Activated naive CD4-positive, alpha-beta T cell (primary cell): ENCODE results near the gene TP53TG3E.
"Not testable (repeated sequence)": the region's sequence is repeated elsewhere in the genome, so short reads cannot be mapped to it uniquely, and the experiment has no call there.

Source experiments
- DNase-seq, 4 experiments: peaks; one replicate each; lab custom pipeline; 2025; lab: John Stamatoyannopoulos, UW

TP53TG3E gene, protein sequence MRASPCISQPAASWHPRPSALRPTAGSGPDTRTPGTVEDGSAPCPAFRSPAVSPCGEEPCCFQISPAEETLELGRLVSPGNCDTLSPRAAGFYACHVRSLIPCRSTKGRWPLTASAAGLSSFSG

GRCh38 chr16:33304006-33304405, at the start of gene TP53TG3E:
TSS of gene TP53TG3E (plus strand) at chr16:33304306. CDS start at chr16:33304374, 68 bp downstream.
- DNase-seq, result not testable (repeated sequence)

- not testable (repeated sequence) for DNase-seq
These were observed 32.3 kb downstream of the TP53TG3E start for GRCh38 chr16:33336226-33337012.

DNA sequence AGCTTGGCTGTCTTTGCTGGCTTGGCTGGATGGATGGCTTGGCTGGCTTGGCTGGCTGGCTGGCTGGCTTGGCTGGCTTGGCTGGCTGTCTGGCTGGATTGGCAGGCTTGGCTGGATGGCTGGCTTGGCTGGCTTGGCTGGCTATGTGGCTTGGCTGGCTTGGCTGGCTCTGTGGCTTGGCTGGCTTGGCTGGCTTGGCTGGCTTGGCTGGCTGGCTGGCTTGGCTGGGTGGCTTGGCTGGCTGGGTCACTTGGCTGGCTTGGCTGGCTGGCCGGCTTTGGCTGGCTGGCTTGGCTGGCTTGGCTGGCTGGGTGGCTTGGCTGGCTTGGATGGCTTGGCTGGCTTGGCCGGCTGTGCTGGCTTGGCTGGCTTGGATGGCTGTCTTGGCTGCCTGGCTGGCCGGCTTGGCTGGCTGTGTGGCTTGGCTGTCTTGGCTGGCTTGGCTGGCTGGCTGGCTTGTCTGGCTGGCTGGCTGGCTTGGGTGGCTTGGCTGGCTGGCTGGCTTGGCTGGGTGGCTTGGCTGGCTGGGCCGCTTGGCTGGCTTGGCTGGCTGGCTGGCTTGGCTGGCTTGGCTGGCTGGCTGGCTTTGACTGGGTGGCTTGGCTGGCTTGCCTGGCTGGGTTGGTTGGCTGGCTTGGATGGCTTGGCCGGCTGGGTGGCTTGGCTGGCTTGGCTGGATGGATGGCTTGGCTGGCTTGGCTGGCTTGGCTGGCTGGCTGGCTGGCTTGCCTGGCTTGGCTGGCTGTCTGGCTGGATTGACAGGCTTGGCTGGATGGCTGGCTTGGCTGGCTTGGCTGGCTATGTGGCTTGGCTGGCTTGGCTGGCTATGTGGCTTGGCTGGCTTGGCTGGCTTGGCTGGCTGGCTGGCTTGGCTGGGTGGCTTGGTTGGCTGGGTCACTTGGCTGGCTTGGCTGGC, 33.8 kb downstream of the TP53TG3E start:
- not testable (repeated sequence) for DNase-seq

DNA sequence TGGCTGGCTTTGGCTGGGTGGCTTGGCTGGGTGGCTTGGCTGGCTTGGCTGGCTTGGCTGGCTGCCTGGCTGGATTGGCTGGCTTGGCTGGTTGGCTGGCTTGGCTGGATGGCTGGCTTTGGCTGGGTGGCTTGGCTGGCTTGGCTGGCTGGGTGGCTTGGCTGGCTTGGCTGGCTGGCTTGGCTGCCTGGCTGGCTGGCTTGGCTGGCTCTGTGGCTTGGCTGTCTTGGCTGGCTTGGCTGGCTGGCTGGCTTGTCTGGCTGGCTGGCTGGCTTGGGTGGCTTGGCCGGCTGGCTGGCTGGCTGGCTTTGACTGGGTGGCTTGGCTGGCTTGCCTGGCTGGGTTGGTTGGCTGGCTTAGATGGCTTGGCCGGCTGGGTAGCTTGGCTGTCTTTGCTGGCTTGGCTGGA, 34.4 kb downstream of the TP53TG3E start:
- not testable (repeated sequence) for DNase-seq

DNA sequence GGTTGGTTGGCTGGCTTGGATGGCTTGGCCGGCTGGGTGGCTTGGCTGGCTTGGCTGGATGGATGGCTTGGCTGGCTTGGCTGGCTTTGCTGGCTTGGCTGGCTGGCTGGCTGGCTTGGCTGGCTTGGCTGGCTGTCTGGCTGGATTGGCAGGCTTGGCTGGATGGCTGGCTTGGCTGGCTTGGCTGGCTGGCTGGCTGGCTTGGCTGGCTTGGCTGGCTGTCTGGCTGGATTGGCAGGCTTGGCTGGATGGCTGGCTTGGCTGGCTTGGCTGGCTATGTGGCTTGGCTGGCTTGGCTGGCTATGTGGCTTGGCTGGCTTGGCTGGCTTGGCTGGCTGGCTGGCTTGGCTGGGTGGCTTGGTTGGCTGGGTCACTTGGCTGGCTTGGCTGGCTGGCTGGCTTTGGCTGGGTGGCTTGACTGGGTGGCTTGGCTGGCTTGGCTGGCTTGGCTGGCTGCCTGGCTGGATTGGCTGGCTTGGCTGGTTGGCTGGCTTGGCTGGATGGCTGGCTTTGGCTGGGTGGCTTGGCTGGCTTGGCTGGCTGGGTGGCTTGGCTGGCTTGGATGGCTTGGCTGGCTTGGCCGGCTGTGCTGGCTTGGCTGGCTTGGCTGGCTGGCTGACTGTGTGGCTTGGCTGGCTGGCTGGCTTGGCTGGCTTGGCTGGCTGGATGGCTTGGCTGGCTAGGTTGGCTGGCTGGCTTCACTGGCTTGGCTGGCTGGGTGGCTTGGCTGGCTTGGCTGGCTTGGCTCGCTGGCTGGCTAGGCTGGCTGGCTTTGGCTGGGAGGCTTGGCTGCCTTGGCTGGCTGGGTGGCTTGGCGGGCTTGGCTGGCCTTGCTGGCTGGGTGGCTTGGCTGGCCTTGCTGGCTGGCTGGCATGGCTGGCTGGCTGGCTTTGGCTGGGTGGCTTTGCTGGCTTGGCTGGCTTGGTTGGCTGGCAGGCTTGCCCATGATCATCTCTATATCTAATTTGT, 35.3 kb downstream of the TP53TG3E start:
- DNase-seq, result not testable (repeated sequence)
